NCI-H2171 (cell line): ENCODE data around the gene IL1R2.

Experiments
- DNase-seq: peaks from one replicate; lab custom pipeline; 2025; lab: John Stamatoyannopoulos, UW

The IL1R2 gene

DNA sequence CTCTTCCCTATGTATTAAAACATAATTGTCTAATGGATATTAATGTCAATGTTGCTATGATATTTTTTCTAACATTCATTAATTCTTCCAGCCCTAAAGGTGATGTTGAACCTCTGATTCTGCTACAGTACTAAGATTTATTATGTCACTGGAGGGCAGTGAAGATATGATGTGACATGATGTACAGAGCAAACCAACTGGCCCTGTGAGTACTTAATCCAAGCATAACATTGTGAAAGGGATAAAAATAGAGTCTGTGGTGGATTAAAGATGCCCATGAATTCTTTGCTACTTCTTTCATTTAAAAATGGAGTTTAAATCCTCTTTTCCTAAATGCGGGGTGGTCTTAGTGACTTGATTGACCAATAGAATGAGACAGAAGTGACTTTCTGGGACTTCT, 51.8 kb downstream of the IL1R2 start:
- no peak for DNase-seq

DNA sequence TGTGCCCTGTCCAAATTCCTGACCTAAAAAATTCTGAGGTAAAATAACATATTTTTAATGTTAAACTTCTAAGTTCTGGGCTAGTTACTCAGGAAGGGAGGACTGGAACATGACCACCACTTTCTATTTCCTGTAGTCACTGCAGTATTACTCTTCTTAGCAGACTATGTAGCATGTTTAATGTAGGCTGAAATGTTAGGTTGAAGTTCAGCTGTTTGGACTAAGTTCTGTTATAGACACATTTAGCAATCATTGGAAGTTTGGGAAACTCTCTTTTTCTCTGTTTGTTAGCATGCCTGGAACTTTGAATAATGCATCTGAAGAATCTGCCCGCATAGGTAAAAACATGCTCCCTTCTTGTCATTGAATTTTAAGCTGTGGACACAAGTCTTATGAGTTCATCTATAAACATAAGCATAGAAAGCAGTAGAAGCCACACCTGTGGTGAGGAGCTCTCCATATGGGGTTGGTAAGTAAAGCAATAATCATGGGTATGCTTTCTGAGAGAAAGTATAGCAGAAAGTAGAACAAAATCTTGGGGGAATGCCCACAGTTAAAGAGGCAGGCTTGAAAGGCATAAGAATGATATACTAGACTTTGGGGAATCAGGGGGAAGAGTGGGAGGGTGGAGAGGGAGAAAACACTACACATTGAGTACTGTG, 52.6 kb downstream of the IL1R2 start:
- DNase-seq, result no peak

DNA sequence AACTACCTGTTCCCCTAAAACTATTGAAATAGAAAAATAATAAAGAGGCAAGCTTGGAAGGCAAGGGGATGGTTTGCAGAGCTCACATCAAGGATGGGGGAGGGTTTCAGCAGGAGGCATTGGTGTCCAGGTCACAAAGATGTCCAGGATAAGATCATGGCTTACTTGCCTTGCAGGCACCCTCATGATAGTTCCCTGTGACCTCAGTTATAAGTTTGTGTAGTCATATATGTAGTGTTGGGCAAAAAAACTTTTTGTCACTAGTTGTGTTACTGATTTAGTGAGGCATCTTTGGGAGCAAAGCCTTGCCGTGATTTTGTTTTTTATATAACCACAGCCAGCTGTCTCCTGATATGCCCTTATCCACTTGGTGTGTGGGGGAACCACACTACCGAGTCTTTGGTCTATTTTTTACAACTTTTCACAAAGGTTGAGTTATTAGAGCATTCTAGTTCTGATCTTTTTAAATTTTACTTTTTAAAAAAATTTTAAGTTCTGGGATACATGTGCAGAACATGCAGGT, 53.3 kb downstream of the IL1R2 start:
- DNase-seq, result no peak

DNA sequence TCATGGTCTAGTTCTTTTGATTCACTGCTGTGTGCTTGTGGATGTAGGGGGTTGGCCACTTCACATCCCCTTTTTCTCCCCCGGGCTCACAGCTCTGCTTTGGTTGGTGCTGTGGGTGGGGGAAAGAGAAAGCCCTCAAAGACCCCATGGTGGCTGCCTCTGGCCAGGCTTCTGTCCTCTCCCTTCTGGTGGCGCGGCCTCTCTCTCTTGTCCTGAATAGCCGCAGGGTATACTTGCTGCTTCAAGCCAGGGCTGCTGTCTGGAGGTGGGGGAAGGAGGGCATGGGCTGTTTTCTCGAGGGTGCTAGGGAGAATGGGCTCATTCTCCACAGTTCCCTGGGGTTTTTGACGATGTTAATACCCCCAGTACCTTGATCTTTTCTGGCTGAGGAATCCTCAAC, 53.9 kb downstream of the IL1R2 start:
- DNase-seq, result no peak

DNA sequence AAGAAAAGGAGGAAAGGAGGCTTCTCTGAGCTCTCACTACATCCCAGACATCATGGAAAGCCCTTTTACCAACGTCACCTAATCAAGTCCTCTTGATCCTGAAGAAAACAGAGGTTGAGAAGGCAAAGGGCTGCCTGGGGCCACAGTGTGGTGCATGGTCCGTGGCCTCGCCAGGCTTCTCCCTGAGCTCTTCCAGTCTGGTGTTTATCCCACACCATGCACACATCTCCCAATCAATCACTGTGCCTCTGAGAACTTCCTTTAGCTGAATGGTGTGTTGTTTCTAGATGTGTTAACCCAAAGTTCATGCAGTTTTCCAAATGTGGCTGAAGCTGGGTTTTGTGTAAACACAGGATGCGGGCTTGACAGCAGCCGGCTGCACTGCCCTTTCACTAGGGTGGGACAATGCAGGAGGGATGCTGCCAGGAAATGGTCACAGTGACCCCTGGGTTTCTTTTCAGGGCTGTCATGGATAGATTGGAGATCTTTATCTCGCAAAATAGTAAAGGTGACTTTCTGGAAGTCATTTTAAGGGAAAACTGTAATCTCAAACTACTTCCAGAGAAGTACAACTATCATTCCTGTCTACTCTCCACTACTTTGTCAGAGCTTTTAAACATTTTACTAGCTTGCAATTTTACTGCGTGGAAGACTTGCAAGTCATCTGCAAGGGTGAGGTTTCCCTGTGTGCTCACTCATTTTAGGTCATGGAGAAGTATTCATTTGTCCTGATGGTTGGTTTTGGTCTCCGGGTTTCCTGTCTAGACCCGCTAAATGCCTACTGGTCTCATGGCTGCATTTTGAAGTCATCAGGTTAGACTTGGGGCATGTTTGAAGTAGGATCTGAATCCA, 54.6 kb downstream of the IL1R2 start:
- no peak for DNase-seq

DNA sequence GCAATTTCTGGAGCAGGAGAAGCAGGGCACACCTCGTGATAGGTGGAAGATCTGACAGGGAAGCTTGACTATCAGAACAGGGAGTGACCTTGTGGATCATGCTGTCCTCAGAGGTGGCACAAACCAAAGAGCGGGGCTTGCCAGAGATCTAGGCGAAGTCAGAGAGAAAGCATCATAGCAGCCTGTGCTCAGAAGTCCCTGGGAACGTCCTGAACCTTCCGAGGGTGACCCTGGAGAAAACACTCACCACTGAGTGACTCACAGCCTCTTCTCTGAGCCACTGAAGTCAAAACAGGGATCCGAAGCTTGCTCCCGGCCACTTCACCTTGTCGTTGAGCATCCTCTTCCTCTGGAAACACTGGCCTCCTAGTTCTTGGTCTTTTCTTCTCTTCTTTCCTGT, 56.7 kb downstream of the IL1R2 start:
- no peak for DNase-seq

DNA sequence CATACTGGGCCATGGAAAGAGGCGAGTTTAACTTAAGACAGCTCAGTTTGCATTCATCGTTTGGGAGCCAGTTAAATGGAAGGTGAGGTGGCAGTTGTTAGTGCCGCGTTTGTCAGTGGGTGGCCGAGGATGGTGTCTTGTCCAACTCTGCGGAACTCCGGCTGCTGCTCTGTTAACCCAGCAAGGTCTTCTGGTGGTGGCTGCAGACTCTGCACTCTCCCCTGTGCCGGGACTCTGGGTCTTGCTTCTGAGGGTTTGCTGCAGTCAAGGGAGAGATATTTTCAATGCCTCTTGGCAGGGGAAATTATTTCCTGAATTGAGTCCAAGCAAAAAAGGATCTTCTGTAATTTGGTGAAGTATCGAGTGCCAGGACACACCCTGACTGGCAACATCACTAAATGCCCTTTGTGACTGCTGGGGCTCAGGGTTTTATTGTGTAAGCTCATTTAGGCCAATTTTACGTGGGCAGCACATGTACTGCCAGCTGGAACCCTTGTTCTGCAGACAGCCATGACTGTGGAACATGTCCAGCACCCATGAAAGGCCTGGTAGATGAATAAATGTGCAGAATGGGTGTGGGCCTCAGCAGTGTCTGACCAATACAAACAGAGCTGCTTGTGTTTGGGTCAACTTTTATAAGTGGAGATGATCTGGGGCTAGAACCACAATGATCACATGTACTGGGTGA, 58.1 kb downstream of the IL1R2 start:
- no peak for DNase-seq

DNA sequence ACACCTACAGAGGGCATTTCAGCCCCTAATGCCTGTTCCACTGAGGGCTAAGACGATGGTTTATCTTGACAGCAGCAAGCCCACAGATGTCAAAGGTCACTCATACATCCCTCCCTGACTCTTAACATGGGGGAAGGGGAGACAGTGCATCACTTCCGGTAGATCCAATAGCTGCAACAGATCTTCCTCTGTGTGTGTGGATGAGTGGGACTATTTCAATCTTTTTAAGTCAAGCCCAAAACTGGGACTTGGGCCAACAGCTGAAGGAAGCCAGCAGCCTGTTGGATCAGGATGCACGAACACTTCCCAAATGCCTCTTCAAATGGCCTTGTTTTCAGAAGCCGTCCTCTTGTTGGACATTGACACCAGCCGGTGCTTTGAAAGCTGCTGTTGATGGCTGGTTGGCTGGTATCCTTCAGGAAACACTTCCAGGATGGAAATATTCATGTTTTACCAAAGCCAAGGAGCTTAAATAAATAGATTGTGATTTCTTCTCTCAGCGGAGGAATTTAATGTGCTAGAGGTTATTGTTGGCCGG, 59.2 kb downstream of the IL1R2 start:
- DNase-seq, result no peak

DNA sequence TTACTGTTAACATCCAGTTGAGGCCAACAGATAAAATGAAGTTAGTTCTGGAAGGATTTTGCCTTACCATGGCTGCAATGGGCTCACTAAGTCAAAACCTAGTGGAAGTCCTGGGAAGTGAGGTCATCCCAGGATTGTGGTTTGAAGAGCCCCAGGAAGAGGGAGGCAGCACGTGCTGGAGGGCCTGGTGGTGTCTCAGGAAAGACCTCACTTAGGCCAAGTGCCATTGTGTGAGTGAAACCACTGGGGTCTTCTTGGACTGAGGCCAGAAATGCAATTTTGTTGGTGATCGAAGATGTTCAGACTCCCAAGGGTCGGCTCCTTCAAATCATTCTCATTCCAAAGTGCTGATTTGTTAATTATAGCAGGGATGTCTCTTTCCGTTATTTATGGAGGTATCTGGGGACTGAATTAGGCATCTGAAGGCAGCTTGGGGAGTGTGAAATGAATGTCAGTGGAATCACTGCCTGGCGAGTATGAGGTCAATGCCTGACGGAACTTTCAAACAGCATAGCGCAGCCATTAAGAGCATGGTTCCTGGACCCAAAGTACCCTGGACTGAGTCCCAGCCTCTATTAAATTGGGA, 60.0 kb downstream of the IL1R2 start:
- no peak for DNase-seq

DNA sequence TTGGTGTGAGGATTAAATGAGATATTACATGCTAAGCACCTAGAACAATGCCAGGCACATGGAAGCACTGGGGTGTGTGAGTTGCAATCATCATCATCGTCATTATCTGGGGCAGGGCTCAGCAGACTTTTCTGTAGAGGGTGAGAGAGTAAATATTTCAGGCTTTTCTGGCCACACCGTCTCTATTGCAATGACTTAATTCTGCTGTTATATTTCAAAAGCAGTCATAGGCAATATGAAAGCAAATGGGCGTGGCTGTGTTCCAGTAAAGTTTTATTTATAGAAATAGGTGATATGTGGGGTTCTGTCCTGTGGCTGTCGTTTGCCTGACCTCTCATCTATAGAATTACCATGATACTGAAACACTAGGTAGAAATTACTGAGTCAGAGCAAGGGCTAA, 60.6 kb downstream of the IL1R2 start:
- no peak for DNase-seq

DNA sequence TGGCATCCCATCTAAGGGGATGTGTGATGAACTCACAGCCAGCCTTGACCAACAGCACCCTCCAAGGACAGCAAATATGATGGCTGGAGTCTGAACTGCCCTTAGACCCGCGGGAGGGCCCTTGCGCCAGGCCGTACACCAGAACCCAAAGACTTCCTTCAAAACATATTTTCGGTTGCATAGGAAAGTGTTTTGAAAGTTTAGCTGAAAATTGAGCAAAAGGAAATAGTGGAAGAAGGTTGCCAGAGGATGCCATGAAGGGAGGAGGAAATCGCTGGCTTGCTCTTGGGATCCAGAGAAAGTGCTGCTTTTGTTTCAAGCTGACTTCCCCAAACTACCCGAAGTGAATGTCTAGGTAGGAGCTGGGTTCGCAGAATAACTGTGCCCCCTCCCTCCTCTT, 61.3 kb downstream of the IL1R2 start:
- DNase-seq, result no peak

DNA sequence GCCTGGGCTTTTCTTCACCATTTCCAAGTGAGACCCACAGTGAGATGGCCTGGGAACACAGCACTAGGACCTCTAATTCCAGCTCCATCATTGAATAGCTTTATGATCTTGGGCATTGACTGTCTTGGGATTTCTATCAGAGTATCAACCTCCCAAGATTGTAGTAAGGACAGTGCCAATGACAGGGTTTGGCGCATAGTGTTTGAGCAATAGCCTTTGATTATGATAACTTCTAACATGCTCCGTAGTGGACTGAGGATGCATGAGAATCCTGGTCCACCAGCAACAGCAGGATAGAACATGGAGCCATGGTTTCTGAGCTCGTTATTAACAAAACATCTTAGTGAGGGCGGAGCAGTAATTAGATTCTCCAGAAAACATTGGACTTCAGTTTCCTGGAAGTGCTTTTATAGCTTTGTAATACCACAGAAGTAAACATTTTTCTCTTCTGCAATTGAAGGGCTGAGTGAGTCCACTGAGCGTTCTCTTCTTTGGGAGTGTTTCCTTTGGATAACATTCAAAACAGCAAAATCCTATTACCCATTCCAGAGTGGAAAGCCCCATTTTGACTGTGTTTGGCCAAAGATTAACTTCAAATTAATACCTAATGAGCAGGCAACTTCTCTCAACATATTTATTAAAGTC, 63.7 kb downstream of the IL1R2 start:
- no peak for DNase-seq

DNA sequence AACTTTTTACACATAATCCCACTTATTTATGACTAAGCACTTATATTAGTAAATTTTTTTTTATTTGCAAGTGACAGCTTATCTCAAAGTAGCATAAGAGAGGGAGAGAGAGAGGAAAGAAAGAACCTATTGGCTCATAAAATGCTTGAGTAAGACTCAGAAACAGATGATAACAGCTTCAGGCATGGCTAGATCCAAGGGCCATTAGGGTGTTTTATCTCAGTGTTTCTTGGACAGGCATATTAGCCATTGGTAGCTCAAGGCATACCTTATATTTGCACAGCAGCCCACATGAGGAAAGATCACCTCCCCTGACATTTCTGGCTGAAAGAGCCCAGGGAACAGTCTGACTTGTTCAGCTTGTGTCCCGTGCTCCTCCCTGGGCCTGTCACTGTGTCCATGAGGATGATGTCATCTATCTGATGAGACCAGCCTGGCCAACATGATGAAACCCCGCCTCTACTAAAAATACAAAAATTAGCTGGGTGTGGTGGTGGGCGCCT, 64.4 kb downstream of the IL1R2 start:
- no peak for DNase-seq

DNA sequence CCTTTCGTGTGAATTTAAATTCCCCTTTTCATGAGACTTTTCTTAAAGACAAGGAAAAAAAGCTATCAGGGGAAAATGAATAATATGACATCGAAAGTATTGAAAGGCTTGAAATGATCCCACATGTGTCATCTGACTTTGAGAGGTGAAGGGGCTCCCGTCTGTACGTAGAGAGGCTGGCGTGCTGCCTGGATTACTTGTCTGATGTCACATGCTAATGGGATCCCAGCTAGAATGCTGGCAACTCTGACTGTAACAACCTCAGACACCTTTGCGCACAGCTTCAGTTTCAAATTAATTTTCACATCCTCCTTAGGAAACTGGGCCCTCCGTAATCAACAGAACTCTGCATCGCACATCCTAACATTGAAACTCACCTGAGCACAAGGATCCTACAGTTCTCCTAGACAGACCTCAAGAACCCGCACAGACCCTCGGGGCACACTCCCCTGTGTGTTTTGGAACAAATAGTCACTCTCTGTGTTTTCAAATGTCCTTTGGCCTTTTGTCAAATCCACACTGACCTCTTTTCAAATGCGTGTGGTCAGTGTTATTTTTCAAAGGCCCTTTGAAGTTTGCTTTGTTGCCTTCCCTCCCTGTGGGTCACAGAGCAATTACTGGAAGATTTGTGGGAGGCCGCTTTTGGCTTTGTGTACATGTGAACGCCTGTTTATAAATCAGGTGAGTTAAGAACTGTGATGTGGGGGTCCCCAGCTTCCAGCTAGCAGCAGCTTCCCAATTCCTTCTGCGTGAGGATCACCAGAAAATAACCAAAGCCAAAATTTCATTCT, 65.9 kb downstream of the IL1R2 start:
- no peak for DNase-seq

DNA sequence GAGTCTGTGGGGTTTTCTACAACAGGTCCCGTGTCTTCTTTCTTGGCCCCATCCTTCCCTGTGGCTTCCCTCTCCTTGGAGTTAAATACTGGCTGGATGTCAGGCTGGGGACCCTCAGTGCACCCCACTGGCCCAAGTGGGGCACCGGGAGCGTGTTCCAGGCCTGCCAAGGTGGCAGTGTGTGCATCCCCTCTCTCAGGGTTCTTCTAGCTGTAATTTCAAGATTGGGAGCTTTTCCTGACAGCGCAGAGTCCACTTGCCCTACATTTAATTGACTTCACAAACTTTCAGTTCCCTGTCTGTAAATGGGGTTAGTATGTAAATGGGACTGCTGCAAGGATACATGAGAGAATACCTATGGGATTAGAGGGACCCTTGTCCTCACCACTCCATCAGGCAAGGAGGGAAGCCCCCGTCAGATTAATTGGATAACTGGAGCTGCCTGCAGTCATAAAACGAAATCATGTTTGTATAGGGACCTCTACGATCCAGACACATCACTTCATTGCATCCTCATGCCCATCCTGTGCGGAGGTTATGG, 66.6 kb downstream of the IL1R2 start:
- DNase-seq, result no peak

DNA sequence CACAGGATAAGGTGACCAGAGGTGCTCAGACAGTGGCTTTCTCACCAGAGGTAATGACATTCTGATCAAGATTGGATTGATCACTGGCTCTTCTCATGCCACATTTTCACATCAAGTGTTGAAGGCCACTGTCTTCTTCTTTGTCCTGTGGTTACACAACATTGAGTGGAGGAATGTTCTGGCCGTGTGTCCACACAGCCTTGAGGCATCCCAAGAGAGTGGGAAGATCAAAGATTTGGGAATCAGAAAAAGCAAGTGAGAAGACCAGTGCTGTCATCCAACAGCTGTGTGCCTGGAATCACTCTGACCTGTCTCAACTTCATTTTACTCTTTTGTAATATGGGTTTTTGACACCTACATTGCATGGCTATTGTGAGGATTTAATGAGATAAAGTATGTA, 67.4 kb downstream of the IL1R2 start:
- no peak for DNase-seq

DNA sequence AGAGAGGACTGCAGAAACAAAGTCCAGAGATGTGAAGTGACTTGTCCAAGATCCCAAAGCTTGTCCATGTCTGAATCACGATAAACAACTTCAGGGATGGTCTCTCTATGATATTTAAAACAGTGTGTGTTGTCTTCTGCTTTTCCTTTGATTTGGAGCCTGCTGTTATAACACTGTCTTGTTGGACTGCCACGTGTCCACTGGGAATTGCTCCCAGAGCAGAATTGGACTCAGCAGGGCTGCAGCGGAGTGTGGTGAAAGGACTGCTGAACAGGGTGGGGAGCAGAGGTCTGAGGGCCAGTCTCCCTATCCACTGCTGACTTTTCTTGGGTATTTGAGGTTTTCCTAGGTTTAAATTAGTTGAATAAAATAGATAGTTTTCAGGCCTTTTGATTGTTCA, 68.3 kb downstream of the IL1R2 start:
- DNase-seq, result no peak

DNA sequence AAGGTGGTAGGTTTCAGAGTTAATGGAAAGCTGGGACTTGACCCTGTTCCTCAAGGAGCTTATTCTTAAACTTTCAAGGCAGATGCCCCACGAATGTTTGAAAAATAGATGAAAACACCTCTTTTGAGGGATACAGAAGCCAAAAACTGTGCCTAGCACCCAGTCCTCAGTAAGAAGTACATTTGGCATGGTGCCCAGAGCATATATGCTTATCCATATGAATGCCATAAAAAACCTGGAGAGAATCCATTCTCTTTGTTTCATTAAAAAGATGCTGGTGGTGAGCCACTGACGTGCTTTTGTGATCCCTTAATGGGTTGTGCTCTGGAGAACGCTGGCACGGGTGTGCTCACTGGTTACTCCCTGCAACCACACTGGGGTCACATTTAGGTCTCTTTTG, 69.0 kb downstream of the IL1R2 start:
- DNase-seq, result no peak

DNA sequence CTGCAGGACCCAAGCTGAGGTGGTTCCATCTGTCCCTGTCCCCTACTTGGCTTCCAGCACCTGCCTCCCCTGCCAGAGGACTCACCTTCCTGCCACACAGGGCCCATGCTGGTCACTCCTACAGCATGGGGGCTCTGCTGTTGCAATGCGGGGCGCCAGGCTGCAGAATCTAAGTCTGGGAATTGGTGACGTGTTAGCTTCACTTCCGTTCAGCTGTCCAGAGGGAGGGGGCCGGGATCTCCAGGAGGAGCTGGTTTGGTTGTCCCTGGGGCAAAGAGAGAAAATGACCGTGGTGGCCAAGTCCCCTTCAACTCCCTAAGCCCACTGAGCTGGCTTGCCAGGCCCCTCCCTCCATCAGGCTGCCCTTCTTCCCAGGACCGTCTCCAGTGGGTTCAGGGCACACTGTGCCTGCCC, 69.5 kb downstream of the IL1R2 start:
- DNase-seq, result no peak
